RWPE2 (cell line): ENCODE results near the gene ZSCAN12.

Experiments
- ATAC-seq: fragments of 200-7000 bp; cut with Tn5 transposase; 3 replicates; pipeline ENCODE4 v1.9.1; 2021; ENCODE audit warnings: low read depth
- DNase-seq: peaks from one replicate; pipeline ENCODE4 v3.0.0-alpha.2; 2020; ENCODE audit warnings: low spot score
- H3K27ac ChIP-seq: fragments of 450-650 bp; 2 replicates; pipeline ENCODE4 v1.5.1; 2017; ENCODE audit warnings: mild to moderate bottlenecking; ENCODE audit not compliant: poor library complexity, severe bottlenecking
- H3K27me3 ChIP-seq: fragments of 250-450 bp; sonication (Bioruptor Pico); 2 replicates; pipeline ENCODE4 v1.5.1; 2021; ENCODE audit warnings: mild to moderate bottlenecking, moderate library complexity; ENCODE audit not compliant: insufficient read depth, poor library complexity, severe bottlenecking
- H3K36me3 ChIP-seq: fragments of 250-450 bp; sonication (Bioruptor Pico); 2 replicates; pipeline ENCODE4 v1.5.1; 2020; ENCODE audit warnings: low read depth, mild to moderate bottlenecking, moderate library complexity
- H3K4me1 ChIP-seq: fragments of 250-450 bp; sonication (Bioruptor Pico); 2 replicates; pipeline ENCODE4 v1.5.1; 2021; ENCODE audit warnings: mild to moderate bottlenecking, moderate library complexity; ENCODE audit not compliant: insufficient read depth, poor library complexity, severe bottlenecking
- H3K4me3 ChIP-seq: fragments of 250-450 bp; sonication (Bioruptor Pico); 2 replicates; pipeline ENCODE4 v1.5.1; 2021; ENCODE audit warnings: mild to moderate bottlenecking, moderate library complexity; ENCODE audit not compliant: severe bottlenecking
- H3K9me3 ChIP-seq: fragments of 250-450 bp; sonication (Bioruptor Pico); 2 replicates; pipeline ENCODE4 v1.5.1; 2021; ENCODE audit warnings: mild to moderate bottlenecking, moderate library complexity; ENCODE audit not compliant: severe bottlenecking
- CTCF ChIP-seq: fragments of 450-650 bp; IDR thresholded peaks from one replicate; pipeline ENCODE4 v1.5.1; 2017; ENCODE audit warnings: mild to moderate bottlenecking, moderate library complexity; ENCODE audit not compliant: poor library complexity, severe bottlenecking

ZSCAN12 gene

GRCh38 chr6:28333047-28333446 lies 66.5 kb downstream of the ZSCAN12 start:
- ATAC-seq, result no peak

GRCh38 chr6:28330041-28330440 lies 69.5 kb downstream of the ZSCAN12 start:
- no peaks in the 10 kb centered on the region for H3K36me3 ChIP-seq
- ATAC-seq (no peak), DNase-seq (no peak)
- H3K27me3 ChIP-seq, result no peaks in the 10 kb centered on the region
- peaks cover 2% of the 10 kb centered on the region for H3K9me3 ChIP-seq
- H3K27ac ChIP-seq, result no peak overlapping the region
- TF ChIP-seq CTCF, result no peak
- no peak overlapping the region for H3K4me3 ChIP-seq
- no peaks in the 10 kb centered on the region for H3K4me1 ChIP-seq

More at GRCh38 chr6:28333047-28333446, 66.5 kb downstream of the ZSCAN12 start:
- Histone ChIP-seq H3K4me3 (no peak overlapping the region), H3K27ac (no peak overlapping the region), H3K36me3 (no peaks in the 10 kb centered on the region), H3K9me3 (no peaks in the 10 kb centered on the region), H3K27me3 (no peaks in the 10 kb centered on the region), H3K4me1 (peaks cover 4% of the 10 kb centered on the region)
- no peak for TF ChIP-seq CTCF
- no peak for DNase-seq
